K562 (cell line): Measurements from ENCODE around the gene CEP95. TPM values are rescaled to one million over a fixed set of nuclear protein-coding genes. Genes with fewer than 3 reads are reported as not detected.

Experiments used
- ATAC-seq: fragments of 200-7000 bp; cut with Tn5 transposase; 3 replicates; pipeline ENCODE4 v1.9.1; 2020; ENCODE audit warnings: moderate library complexity
- BruUV-seq: library from RNA; stranded (reverse); fragments of 400-500 nt; replicated peaks from 2 replicates; lab custom pipeline; 2021; lab: Mats Ljungman, UMichigan
- CTCF ChIA-PET: fragments of 300-600 bp; formaldehyde crosslinking; extraction: SDS; loops from one replicate; lab custom pipeline; 2021; ENCODE audit warnings: low intra/inter-chr PET ratio; lab: Yijun Ruan, JAX
- POLR2A ChIA-PET: fragments of 300-600, 350-650 bp; sonication (Branson Sonifier 250); formaldehyde crosslinking; extraction: SDS; loops from one replicate; lab custom pipeline; 2021; ENCODE audit warnings: antibody characterized with exemption, inconsistent platforms; lab: Yijun Ruan, JAX
- DNase-seq, 4 experiments: peaks; one replicate each; pipeline versions ENCODE4 v3.0.0 to v3.0.0-alpha.2; 2011 to 2018; ENCODE audit warnings: low spot score in 3 of 4, mixed read lengths in 3 of 4; ENCODE audit errors: extremely low read depth in 1 of 4
- FAIRE-seq: peaks from 2 replicates; lab custom pipeline; 2011; peaks lifted over from hg19 to GRCh38; lab: Jason Lieb, UNC
- H2AFZ ChIP-seq: 2 replicates; pipeline ENCODE4 v1.6.0; 2011; ENCODE audit warnings: low read depth, low read length, control low read depth, inconsistent platforms
- H3K27ac ChIP-seq: fragments of 200-600 bp; 3 replicates; pipeline ENCODE4 v1.8.0; 2011; ENCODE audit warnings: low read depth, mild to moderate bottlenecking, control low read depth, inconsistent platforms, low read length, moderate library complexity, mixed read lengths; ENCODE audit errors: extremely low read depth
- H3K27me3 ChIP-seq, 2 experiments: fragments of 300-600 bp in 1 of 2; 2 replicates in 1 of 2; 3 replicates in 1 of 2; pipeline versions ENCODE4 v1.6.0 to v1.8.0; 2011; ENCODE audit warnings: inconsistent platforms in 2 of 2, low read length in 2 of 2, mild to moderate bottlenecking in 1 of 2, mixed read lengths in 1 of 2, moderate library complexity in 1 of 2; ENCODE audit not compliant: control insufficient read depth in 2 of 2, insufficient read depth in 2 of 2
- H3K36me3 ChIP-seq: fragments of 300-600 bp; 3 replicates; pipeline ENCODE4 v1.8.0; 2011; ENCODE audit warnings: mild to moderate bottlenecking, low read length, inconsistent platforms; ENCODE audit not compliant: control insufficient read depth, insufficient read depth
- H3K4me1 ChIP-seq, 2 experiments: fragments of 200-600 bp in 1 of 2; replicated peaks in 1 of 2; 2 replicates in 1 of 2; 3 replicates in 1 of 2; pipeline versions ENCODE4 v1.5.1 to v1.8.0; 2011; ENCODE audit warnings: inconsistent platforms in 2 of 2, low read length in 2 of 2, mild to moderate bottlenecking in 1 of 2, mixed read lengths in 1 of 2, moderate library complexity in 1 of 2; ENCODE audit not compliant: control insufficient read depth in 2 of 2, insufficient read depth in 2 of 2
- H3K4me2 ChIP-seq: 2 replicates; pipeline ENCODE4 v1.6.1; 2011; ENCODE audit warnings: low read length, control low read depth, inconsistent platforms, mixed read lengths; ENCODE audit not compliant: insufficient read depth
- H3K4me3 ChIP-seq: fragments of 200-600 bp; sonication (generic), shearing (Covaris generic); 2 replicates; pipeline ENCODE4 v1.5.1; 2016; ENCODE audit warnings: control low read depth, inconsistent platforms
- H3K79me2 ChIP-seq: fragments of 200-600 bp; 3 replicates; pipeline ENCODE4 v1.8.0; 2011; ENCODE audit warnings: low read length, inconsistent platforms; ENCODE audit not compliant: control insufficient read depth, insufficient read depth
- H3K9ac ChIP-seq, 2 experiments: 2 replicates each; pipeline versions ENCODE4 v1.6.0 to v1.6.1; 2011; ENCODE audit warnings: low read depth in 2 of 2, low read length in 2 of 2, control low read depth in 1 of 2, inconsistent platforms in 1 of 2, mild to moderate bottlenecking in 1 of 2, mixed read lengths in 1 of 2; ENCODE audit not compliant: insufficient read depth in 1 of 2
- H3K9me1 ChIP-seq: one replicate; pipeline ENCODE4 v1.6.0; 2011; ENCODE audit warnings: inconsistent platforms, mild to moderate bottlenecking, low read length, moderate library complexity; ENCODE audit not compliant: control insufficient read depth, insufficient read depth
- H3K9me3 ChIP-seq: replicated peaks from 2 replicates; pipeline ENCODE4 v1.5.1; 2011; ENCODE audit warnings: low read depth, low read length, inconsistent platforms; ENCODE audit not compliant: control insufficient read depth, insufficient read depth
- H4K20me1 ChIP-seq: replicated peaks from 2 replicates; pipeline ENCODE4 v1.6.1; 2011; ENCODE audit warnings: low read length, inconsistent platforms, mixed read lengths; ENCODE audit not compliant: control insufficient read depth, insufficient read depth
- ATF6 ChIP-seq: sonication (generic); formaldehyde crosslinking; IDR thresholded peaks from 2 replicates; pipeline ENCODE4 v1.4.0; 2020; ENCODE audit warnings: mild to moderate bottlenecking, missing genetic modification reagents
- BRD9 ChIP-seq: fragments of 450-650 bp; IDR thresholded peaks from 2 replicates; pipeline ENCODE4 v1.6.1; 2018; ENCODE audit warnings: low read depth; ENCODE audit not compliant: partially characterized antibody
- ETV6 ChIP-seq, 3 experiments: fragments of 150-350 bp in 1 of 3; sonication (generic) in 1 of 3; formaldehyde crosslinking in 1 of 3; IDR thresholded peaks; 2 replicates each; pipeline versions ENCODE4 v1.6.1 to v1.8.0; 2014 to 2022; ENCODE audit warnings: borderline replicate concordance in 2 of 3, low read depth in 2 of 3, antibody characterized with exemption in 1 of 3, low read length in 1 of 3, mild to moderate bottlenecking in 1 of 3, missing genetic modification reagents in 1 of 3
- GATAD2B ChIP-seq: fragments of 450-650 bp; IDR thresholded peaks from 2 replicates; pipeline ENCODE4 v1.6.1; 2017; ENCODE audit warnings: mild to moderate bottlenecking, borderline replicate concordance
- HDAC2 ChIP-seq: fragments of 450-650 bp; IDR thresholded peaks from 2 replicates; pipeline ENCODE4 v1.6.1; 2016; ENCODE audit warnings: mild to moderate bottlenecking
- HNRNPUL1 ChIP-seq: fragments of 200-400 bp; formaldehyde crosslinking; IDR thresholded peaks from 2 replicates; pipeline ENCODE4 v1.6.1; 2017; ENCODE audit warnings: low read length
- MAFG ChIP-seq: fragments of 450-650 bp; conservative IDR thresholded peaks from 2 replicates; pipeline ENCODE4 v1.6.1; 2016; ENCODE audit warnings: missing genetic modification characterization, missing compliant biosample characterization
- MYC ChIP-seq, 2 experiments: fragments of 250-450 bp in 1 of 2; sonication (Bioruptor Pico) in 1 of 2; IDR thresholded peaks; 2 replicates each; pipeline versions ENCODE4 v1.5.1 to v1.6.1; 2012 to 2021; ENCODE audit warnings: low read depth in 2 of 2, borderline replicate concordance in 1 of 2, improper control_type of control experiment in 1 of 2, low read length in 1 of 2, mild to moderate bottlenecking in 1 of 2, moderate library complexity in 1 of 2
- SNRNP70 ChIP-seq: fragments of 200-400 bp; formaldehyde crosslinking; optimal IDR thresholded peaks from 2 replicates; pipeline ENCODE3; 2017; ENCODE audit warnings: low read depth, low read length
- SRSF1 ChIP-seq: fragments of 200-400 bp; formaldehyde crosslinking; IDR thresholded peaks from 2 replicates; pipeline ENCODE4 v1.6.1; 2017; ENCODE audit warnings: mild to moderate bottlenecking, low read depth, low read length, moderate library complexity
- USF1 ChIP-seq: sonication (generic); formaldehyde crosslinking; IDR thresholded peaks from 2 replicates; pipeline ENCODE4 v1.9.0; 2022; ENCODE audit warnings: mild to moderate bottlenecking, missing genetic modification reagents
- ZNF280B ChIP-seq: fragments of 250-450 bp; sonication (Bioruptor Pico); IDR thresholded peaks from 2 replicates; pipeline ENCODE4 v1.5.1; 2021; ENCODE audit warnings: mild to moderate bottlenecking
- ZNF316 ChIP-seq: fragments of 450-650 bp; IDR thresholded peaks from 2 replicates; pipeline ENCODE4 v1.6.1; 2016
- ZNF511 ChIP-seq: sonication (generic); formaldehyde crosslinking; IDR thresholded peaks from 2 replicates; pipeline ENCODE4 v1.8.0; 2022; ENCODE audit warnings: mild to moderate bottlenecking, missing genetic modification reagents
- WGBS: fragments of 100-300 bp; shearing (Covaris generic); methylation state at CpG from one replicate; pipeline ENCODE4 v1.1.6; 2016; ENCODE audit warnings: low coverage, mixed read lengths; ENCODE audit not compliant: insufficient coverage; ENCODE audit errors: missing lambda C conversion rate; 5-methylcytosine and 5-hydroxymethylcytosine counted together
- in situ Hi-C: fragments of 300-500 bp; cut with MboI; formaldehyde crosslinking; loops from 4 replicates; pipeline ENCODE4 v1.15.0; 2018; ENCODE audit warnings: inconsistent platforms, mixed read lengths
- intact Hi-C: fragments of 100-400 bp; cut with micrococcal nuclease; formaldehyde crosslinking; loops from 2 replicates; pipeline ENCODE4 v1.14.2; 2022
- polyA plus RNA-seq, 8 experiments: library from polyadenylated mRNA; depleted of rRNA in 4 of 8; stranded (reverse) in 5 of 8; unstranded in 3 of 8; fragments of >200 nt; fragmentation: Nextera tagmentation in 2 of 8; fragmentation: Illumina TruSeq in 1 of 8; extraction: Ambion mirVana in 2 of 8; extraction: Trizol in 1 of 8; gene quantifications; 2 replicates each; pipeline versions ENCODE4 v1.2.1 to v1.2.3, GENCODE V29; 2011 to 2014; ENCODE audit warnings: inconsistent platforms in 1 of 8, missing spikeins in 1 of 8
- total RNA-seq, 7 experiments: library from RNA; depleted of rRNA in 6 of 7; stranded (reverse); fragments of >200 nt in 6 of 7; fragmentation: Illumina TruSeq in 2 of 7; extraction: Trizol in 2 of 7; gene quantifications; 2 replicates each; pipeline versions ENCODE4 v1.2.1 to v1.2.3, GENCODE V29; 2011 to 2021; ENCODE audit warnings: low replicate concordance in 1 of 7

CEP95 gene
- total and polyA plus RNA-seq, 9 of the 15 experiments (the other 6 are each of a cell fraction or from before 2014, with no cell fraction given), result 26.7 to 80.7 (median 56.9) TPM

GRCh38 chr17:64496786-64497564 lies 9.8 kb upstream of the CEP95 start, which contains the start of gene POLG2:
TSS of gene POLG2 (minus strand) at chr17:64497054. CDS start at chr17:64496968, 86 bp downstream.
- no peaks in the 10 kb centered on the region for H3K27me3 ChIP-seq
- H3K36me3 ChIP-seq, result peaks cover 71% of the 10 kb centered on the region
- no peaks in the 10 kb centered on the region for H3K9me1 ChIP-seq
- no peaks in the 10 kb centered on the region for H3K9me3 ChIP-seq
- in situ Hi-C loops (no loop called here), intact Hi-C loops (loop anchor here (1.0 to 2.0 kb wide), 3 partner anchors 76 to 152 kb away; no protein-coding TSS in a partner anchor)
- POLR2A ChIA-PET, result interaction anchor here (0.6 to 6.8 kb wide), 23 partner anchors 9 to 721 kb away, joined by 3 to 114 read pairs (median 4); partner anchors contain the start of genes CEP95 and DDX5
- BruUV-seq, result TSS peak; percentile 97
- peak; percentile 88 for FAIRE-seq
- peak; percentile 86 for ATAC-seq
- peaks cover 69% of the 10 kb centered on the region for H3K79me2 ChIP-seq
- peak within 1 kb of the TSS; percentile 88 to 96 for H3K9ac ChIP-seq
- peak; percentile 90 to 96 (median 93) for DNase-seq
- H3K4me3 ChIP-seq, result peak within 1 kb of the TSS; percentile 69
- H4K20me1 ChIP-seq, result 0 out of 2 replicates have a peak, but pooled peaks cover 8% of the 10 kb centered on the region
- H3K27ac ChIP-seq, result peak within 1 kb of the TSS; percentile 90
- H2AFZ ChIP-seq, result peak within 1 kb of the TSS; percentile 95
- peaks cover 4 to 10% of the 10 kb centered on the region in 2 experiments; a peak in 3 of 5 replicates for H3K4me1 ChIP-seq
- H3K4me2 ChIP-seq, result peak within 1 kb of the TSS; percentile 85
- CTCF ChIA-PET, result interaction anchor here (1.2 to 2.3 kb wide), 4 partner anchors 75 to 190 kb away, joined by 4 to 10 read pairs (median 8); no protein-coding TSS in a partner anchor
- WGBS, result under 1% methylated on average over 48 of the region's 50 CpGs
- no peak for TF ChIP-seq SRSF1
- TF ChIP-seq ATF6, result 0 out of 2 replicates have a peak, but pooled peaks have one; percentile 49
- no peak for TF ChIP-seq SNRNP70
- TF ChIP-seq MYC (IDR thresholded peaks at IDR 0.05; ENCODE audit: low read depth, low read length), result peak; percentile 88
- TF ChIP-seq MYC (CRISPR knock-in tag; IDR thresholded peaks at IDR 0.05; ENCODE audit: borderline replicate concordance, low read depth), result 0 out of 2 replicates have a peak, but pooled peaks have one; percentile 29
- TF ChIP-seq ZNF511, result peak; percentile 17; the same call in 1 of the 2 replicates
- 0 out of 4 replicates have a peak, but pooled peaks of 1 of the 2 experiments have one; percentile 20 for TF ChIP-seq ETV6 (IDR thresholded peaks at IDR 0.05; ENCODE audit: borderline replicate concordance in 1 of 2, low read depth in 2 of 2, low read length in 1 of 2)
- 0 out of 2 replicates have a peak, but pooled peaks have one; percentile 36 for TF ChIP-seq ETV6 (CRISPR knock-in tag; IDR thresholded peaks at IDR 0.05; ENCODE audit: borderline replicate concordance)
- TF ChIP-seq GATAD2B, result peak; percentile 55; the same call in 1 of the 2 replicates
- TF ChIP-seq ZNF280B (CRISPR knock-in tag), result no peak
- no peak for TF ChIP-seq ZNF316
- TF ChIP-seq HNRNPUL1, result no peak
- peak; percentile 40 for TF ChIP-seq USF1 (CRISPR knock-in tag)
- peak; percentile 57 for TF ChIP-seq BRD9
- TF ChIP-seq HDAC2, result 0 out of 2 replicates have a peak, but pooled peaks have one; percentile 63
- TF ChIP-seq MAFG, result no peak
